Nephron progenitor cell (in vitro differentiated cells): Measurements from ENCODE around the gene TBC1D21.

ENCODE experiments used
- DNase-seq: peaks from one replicate; pipeline ENCODE4 v3.0.0; 2021
- H3K27ac Mint-ChIP-seq: 2 replicates; pipeline ENCODE4 v1.8.0; 2021; ENCODE audit warnings: mild to moderate bottlenecking, moderate library complexity, mixed read lengths
- H3K27me3 Mint-ChIP-seq: 2 replicates; pipeline ENCODE4 v1.8.0; 2021; ENCODE audit warnings: mild to moderate bottlenecking, low read depth, mixed read lengths; ENCODE audit not compliant: poor library complexity
- H3K36me3 Mint-ChIP-seq: 2 replicates; pipeline ENCODE4 v1.8.0; 2021; ENCODE audit warnings: low read depth, mixed read lengths
- H3K4me1 Mint-ChIP-seq: 2 replicates; pipeline ENCODE4 v1.8.0; 2021; ENCODE audit warnings: mixed read lengths
- H3K4me3 Mint-ChIP-seq: 2 replicates; pipeline ENCODE4 v1.8.0; 2021; ENCODE audit warnings: mild to moderate bottlenecking, moderate library complexity, mixed read lengths
- H3K9me3 Mint-ChIP-seq: 2 replicates; pipeline ENCODE4 v1.8.0; 2021; ENCODE audit warnings: mild to moderate bottlenecking, moderate library complexity, mixed read lengths
- CTCF ChIP-seq: fragments of 200-600 bp; sonication (generic); IDR thresholded peaks from 2 replicates; pipeline ENCODE4 v1.5.0; 2021; ENCODE audit warnings: antibody characterized with exemption

The TBC1D21 gene

GRCh38 chr15:73928971-73929627 is 55.7 kb downstream of the TBC1D21 start:
- Mint-ChIP-seq H3K4me1 (peaks cover 60% of the 10 kb centered on the region), H3K4me3 (peak overlapping the region; percentile 86), H3K9me3 (no peaks in the 10 kb centered on the region), H3K27me3 (peaks cover 6% of the 10 kb centered on the region), H3K27ac (no peak overlapping the region), H3K36me3 (no peaks in the 10 kb centered on the region)
- DNase-seq, result no peak
- TF ChIP-seq CTCF, result no peak

- Mint-ChIP-seq H3K27me3 (peaks cover 2% of the 10 kb centered on the region), H3K4me3 (no peak overlapping the region), H3K9me3 (no peaks in the 10 kb centered on the region), H3K36me3 (no peaks in the 10 kb centered on the region), H3K27ac (no peak overlapping the region), H3K4me1 (peaks cover 59% of the 10 kb centered on the region)
- no peak for TF ChIP-seq CTCF
- no peak for DNase-seq
These were observed 57.0 kb downstream of the TBC1D21 start for GRCh38 chr15:73930371-73930770.

- Mint-ChIP-seq H3K36me3 (no peaks in the 10 kb centered on the region), H3K27me3 (peaks cover 2% of the 10 kb centered on the region), H3K4me3 (no peak overlapping the region), H3K9me3 (no peaks in the 10 kb centered on the region), H3K27ac (no peak overlapping the region), H3K4me1 (peaks cover 59% of the 10 kb centered on the region)
- DNase-seq, result no peak
- TF ChIP-seq CTCF, result no peak
These were observed 57.5 kb downstream of the TBC1D21 start for GRCh38 chr15:73930790-73931281.

- Mint-ChIP-seq H3K4me1 (peaks cover 62% of the 10 kb centered on the region), H3K4me3 (no peak overlapping the region), H3K27me3 (peaks cover 2% of the 10 kb centered on the region), H3K27ac (no peak overlapping the region), H3K36me3 (no peaks in the 10 kb centered on the region), H3K9me3 (no peaks in the 10 kb centered on the region)
- TF ChIP-seq CTCF, result no peak
- DNase-seq, result no peak
These were observed 58.1 kb downstream of the TBC1D21 start for GRCh38 chr15:73931441-73931840.

GRCh38 chr15:73932381-73933191 is 59.2 kb downstream of the TBC1D21 start:
- no peak for TF ChIP-seq CTCF
- Mint-ChIP-seq H3K36me3 (no peaks in the 10 kb centered on the region), H3K4me3 (no peak overlapping the region), H3K27ac (no peak overlapping the region), H3K27me3 (peaks cover 2% of the 10 kb centered on the region), H3K9me3 (no peaks in the 10 kb centered on the region), H3K4me1 (peaks cover 68% of the 10 kb centered on the region)
- no peak for DNase-seq
